Keratinocyte (primary cell): ENCODE results near the gene BTG2. TPM values are rescaled to one million over a fixed set of nuclear protein-coding genes. Genes with fewer than 3 reads are reported as not detected.

Source experiments
- DNase-seq: peaks from one replicate; pipeline ENCODE4 v3.0.0-alpha.2; 2011; ENCODE audit warnings: low read depth, missing footprints, low spot score
- FAIRE-seq: peaks from 2 replicates; lab custom pipeline; 2011; peaks lifted over from hg19 to GRCh38; lab: Jason Lieb, UNC
- H2AFZ ChIP-seq: 2 replicates; pipeline ENCODE4 v1.6.0; 2012; ENCODE audit warnings: low read length, control low read depth, inconsistent platforms; ENCODE audit not compliant: control insufficient read depth
- H3K27ac ChIP-seq: 2 replicates; pipeline ENCODE4 v1.5.1; 2011; ENCODE audit warnings: low read length; ENCODE audit not compliant: control insufficient read depth, insufficient read depth
- H3K27me3 ChIP-seq: 3 replicates; pipeline ENCODE4 v1.6.0; 2011; ENCODE audit warnings: low read length; ENCODE audit not compliant: control insufficient read depth, insufficient read depth; ENCODE audit errors: extremely low read depth
- H3K36me3 ChIP-seq, 2 experiments: 2 replicates in 1 of 2; 3 replicates in 1 of 2; pipeline ENCODE4 v1.5.1; 2011; ENCODE audit warnings: low read length in 2 of 2, mild to moderate bottlenecking in 1 of 2; ENCODE audit not compliant: control insufficient read depth in 2 of 2, insufficient read depth in 2 of 2; ENCODE audit errors: extremely low read depth in 1 of 2
- H3K4me1 ChIP-seq: 3 replicates; pipeline ENCODE4 v1.5.1; 2011; ENCODE audit warnings: low read length; ENCODE audit not compliant: control insufficient read depth, insufficient read depth; ENCODE audit errors: extremely low read depth
- H3K4me2 ChIP-seq: 3 replicates; pipeline ENCODE4 v1.6.0; 2011; ENCODE audit warnings: low read depth, low read length; ENCODE audit not compliant: control insufficient read depth, insufficient read depth; ENCODE audit errors: extremely low read depth
- H3K4me3 ChIP-seq, 3 experiments: fragments of 200-600 bp in 1 of 3; sonication (generic) in 1 of 3; 2 replicates in 2 of 3; 3 replicates in 1 of 3; pipeline ENCODE4 v1.5.1; 2011 to 2016; ENCODE audit warnings: low read length in 3 of 3, mild to moderate bottlenecking in 3 of 3, control low read depth in 2 of 3, inconsistent platforms in 1 of 3, low read depth in 1 of 3, mixed read lengths in 1 of 3, mixed run types in 1 of 3, moderate library complexity in 1 of 3; ENCODE audit not compliant: control insufficient read depth in 2 of 3, insufficient read depth in 2 of 3; ENCODE audit errors: extremely low read depth in 1 of 3
- H3K79me2 ChIP-seq: 2 replicates; pipeline ENCODE4 v1.6.0; 2012; ENCODE audit warnings: low read length; ENCODE audit not compliant: control insufficient read depth, insufficient read depth
- H3K9ac ChIP-seq: 3 replicates; pipeline ENCODE4 v1.6.0; 2011; ENCODE audit warnings: low read length; ENCODE audit not compliant: control insufficient read depth, insufficient read depth; ENCODE audit errors: extremely low read depth
- H3K9me1 ChIP-seq: 3 replicates; pipeline ENCODE4 v1.6.0; 2011; ENCODE audit warnings: low read length; ENCODE audit not compliant: control insufficient read depth, insufficient read depth; ENCODE audit errors: extremely low read depth
- H3K9me3 ChIP-seq: 2 replicates; pipeline ENCODE4 v1.5.1; 2012; ENCODE audit warnings: low read depth, low read length; ENCODE audit not compliant: control insufficient read depth
- H4K20me1 ChIP-seq: 3 replicates; pipeline ENCODE4 v1.6.0; 2011; ENCODE audit warnings: low read length; ENCODE audit not compliant: control insufficient read depth, insufficient read depth; ENCODE audit errors: extremely low read depth
- CTCF ChIP-seq, 3 experiments: IDR thresholded peaks in 1 of 3; conservative IDR thresholded peaks in 1 of 3; optimal IDR thresholded peaks in 1 of 3; 2 replicates in 2 of 3; 3 replicates in 1 of 3; pipeline versions ENCODE3 to v1.5.1; 2011; ENCODE audit warnings: low read length in 3 of 3, mild to moderate bottlenecking in 3 of 3, moderate library complexity in 2 of 3, control low read depth in 1 of 3, inconsistent platforms in 1 of 3; ENCODE audit not compliant: insufficient read depth in 2 of 3; ENCODE audit errors: extremely low read depth in 1 of 3
- EZH2 ChIP-seq: IDR thresholded peaks from one replicate; pipeline ENCODE4 v1.6.1; 2012; ENCODE audit warnings: inconsistent platforms, mild to moderate bottlenecking, low read length, moderate library complexity
- dilution Hi-C: fragments of 300-500 bp; cut with MboI; formaldehyde crosslinking; loops from one replicate; pipeline ENCODE4 v1.7.0; 2020; ENCODE audit warnings: low sequenced_read_pairs; ENCODE audit not compliant: extremely low pct_ligation_motif_present
- polyA plus RNA-seq, 5 experiments: library from polyadenylated mRNA; depleted of rRNA in 3 of 5; stranded (reverse) in 3 of 5; stranded (forward) in 1 of 5; unstranded in 1 of 5; fragments of >200 nt; gene quantifications; 1 replicate in 1 of 5; 2 replicates in 3 of 5; 3 replicates in 1 of 5; pipeline versions ENCODE4 v1.2.1 to v1.2.3, GENCODE V29; 2011 to 2012; ENCODE audit warnings: missing spikeins in 2 of 5, low read depth in 1 of 5, low replicate concordance in 1 of 5

Gene BTG2
- polyA plus RNA-seq, 1 donor (not counting 4 experiments of a cell fraction or from before 2014, with no cell fraction given): 117 TPM

GRCh38 chr1:203288400-203288799, 16.9 kb upstream of the BTG2 start:
- Histone ChIP-seq H3K36me3 (no peaks in the 10 kb centered on the region), H3K4me2 (no peak overlapping the region), H3K27ac (no peak overlapping the region), H3K9me3 (no peaks in the 10 kb centered on the region), H3K4me3 (no peak overlapping the region), H3K27me3 (no peaks in the 10 kb centered on the region), H3K9ac (no peak overlapping the region), H2AFZ (no peak overlapping the region), H4K20me1 (no peaks in the 10 kb centered on the region), H3K9me1 (no peaks in the 10 kb centered on the region), H3K79me2 (no peaks in the 10 kb centered on the region), H3K4me1 (peaks cover 39% of the 10 kb centered on the region)
- DNase-seq (no peak), FAIRE-seq (no peak)
- no peak for TF ChIP-seq CTCF (optimal IDR thresholded peaks at IDR 0.05 in 1 of 3, IDR thresholded peaks at IDR 0.05 in 1 of 3, conservative IDR thresholded peaks at IDR 0.05 in 1 of 3; ENCODE audit: extremely low read depth in 1 of 3, insufficient read depth in 2 of 3, low read length in 3 of 3)
- TF ChIP-seq EZH2: no peak
- dilution Hi-C loops: no loop called here

- peak overlapping the region; percentile 78 for H2AFZ ChIP-seq
- FAIRE-seq (peak; percentile 39), DNase-seq (no peak)
- H3K4me3 ChIP-seq: peak overlapping the region in 2 of 3 experiments; percentile 28 to 43
- TF ChIP-seq EZH2 (no peak), CTCF (optimal IDR thresholded peaks at IDR 0.05 in 1 of 3, IDR thresholded peaks at IDR 0.05 in 1 of 3, conservative IDR thresholded peaks at IDR 0.05 in 1 of 3; ENCODE audit: extremely low read depth in 1 of 3, insufficient read depth in 2 of 3, low read length in 3 of 3) (peak in 1 of 3 experiments; percentile 15)
- H3K9ac ChIP-seq: peak overlapping the region; percentile 63
- no peaks in the 10 kb centered on the region for H3K27me3 ChIP-seq
- H3K36me3 ChIP-seq: no peaks in the 10 kb centered on the region
- no peaks in the 10 kb centered on the region for H3K9me3 ChIP-seq
- peak overlapping the region; percentile 84 for H3K27ac ChIP-seq
- no peaks in the 10 kb centered on the region for H3K79me2 ChIP-seq
- no peaks in the 10 kb centered on the region for H4K20me1 ChIP-seq
- H3K4me1 ChIP-seq: peaks cover 39% of the 10 kb centered on the region
- no peaks in the 10 kb centered on the region for H3K9me1 ChIP-seq
- dilution Hi-C loops: no loop called here
- peak overlapping the region; percentile 85 for H3K4me2 ChIP-seq
Observed at GRCh38 chr1:203289281-203289981, 15.9 kb upstream of the BTG2 start.
